ENCODE measurements around the gene ABCA13. TPM values are rescaled to one million over a fixed set of nuclear protein-coding genes. Genes with fewer than 3 reads are reported as not detected.

Gene ABCA13
- polyA plus RNA-seq, 3 donors = 0.53 to 0.86 (median 0.69) TPM

GRCh38 chr7:48426331-48426965, 255.2 kb downstream of the ABCA13 start:
- DNase-seq (ENCODE audit: low read depth in 3 of 3, low spot score in 2 of 3) = no peak

DNA sequence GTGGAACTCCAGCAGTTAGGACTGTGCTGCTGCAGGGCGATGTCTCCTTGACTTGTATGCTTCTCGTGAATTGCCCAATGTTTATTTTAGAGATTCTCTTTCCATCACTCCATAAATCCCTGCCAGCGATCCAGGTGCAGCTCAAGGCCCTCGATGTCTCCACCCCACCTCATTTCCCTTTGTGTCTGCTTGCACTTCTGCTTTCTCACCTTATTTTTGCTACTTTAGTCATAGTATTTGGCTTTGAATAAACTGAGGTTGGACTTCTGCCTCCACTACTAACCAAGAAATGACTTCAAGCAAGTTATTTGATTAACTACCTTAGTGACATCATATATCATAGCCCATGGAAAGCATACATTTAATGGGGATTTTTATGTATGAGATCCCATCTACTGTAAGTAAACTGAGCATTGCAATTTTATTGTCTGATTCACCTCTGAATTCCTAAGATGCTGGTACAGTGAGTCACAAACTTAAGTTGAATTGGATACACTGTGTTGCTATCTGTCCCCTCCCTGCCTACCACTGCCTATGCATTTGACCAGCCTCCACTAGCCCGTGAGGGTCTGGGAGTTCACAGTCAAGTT, 255.8 kb downstream of the ABCA13 start:
- DNase-seq (ENCODE audit: low read depth in 3 of 3, low spot score in 2 of 3) = no peak

GRCh38 chr7:48427671-48428070, 256.4 kb downstream of the ABCA13 start:
- DNase-seq (ENCODE audit: low read depth in 3 of 3, low spot score in 2 of 3) = no peak

DNA sequence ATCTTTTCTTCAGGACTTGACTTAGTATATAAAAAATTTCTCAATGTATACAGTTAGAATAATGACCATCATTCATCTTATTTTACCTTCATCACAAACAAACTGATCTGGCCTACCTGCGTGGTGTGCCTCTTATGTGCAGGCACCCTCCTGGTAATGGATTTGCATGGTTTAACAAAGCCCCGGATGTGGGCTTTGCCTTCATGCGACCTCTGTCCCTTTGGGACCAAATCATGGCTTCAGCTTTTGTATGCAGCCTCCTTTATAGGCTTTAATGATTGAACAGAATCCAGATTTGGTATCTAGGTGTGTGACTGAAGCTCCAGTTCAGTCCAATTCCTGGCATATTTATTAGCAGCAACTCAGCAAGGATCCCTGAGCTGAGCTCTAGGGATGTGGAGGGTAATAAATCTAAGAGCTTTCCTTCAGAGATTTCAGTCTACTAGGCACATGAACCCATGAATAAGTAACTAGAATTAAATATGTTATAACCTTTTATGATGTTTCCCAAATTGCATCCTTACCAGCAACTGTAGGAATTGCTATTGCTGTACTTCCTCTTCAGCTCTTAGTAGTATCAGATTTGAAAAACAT, 256.9 kb downstream of the ABCA13 start:
- no peak for DNase-seq (ENCODE audit: low read depth in 3 of 3, low spot score in 2 of 3)

- DNase-seq (ENCODE audit: low read depth in 3 of 3, low spot score in 2 of 3) = no peak
These were observed 257.9 kb downstream of the ABCA13 start for GRCh38 chr7:48429117-48429516.

GRCh38 chr7:48438206-48438605, 266.9 kb downstream of the ABCA13 start:
- no peak for DNase-seq (ENCODE audit: low read depth in 3 of 3, low spot score in 2 of 3)

GRCh38 chr7:48441848-48442492, 270.7 kb downstream of the ABCA13 start:
- no peak for DNase-seq (ENCODE audit: low read depth in 3 of 3, low spot score in 2 of 3)

DNA sequence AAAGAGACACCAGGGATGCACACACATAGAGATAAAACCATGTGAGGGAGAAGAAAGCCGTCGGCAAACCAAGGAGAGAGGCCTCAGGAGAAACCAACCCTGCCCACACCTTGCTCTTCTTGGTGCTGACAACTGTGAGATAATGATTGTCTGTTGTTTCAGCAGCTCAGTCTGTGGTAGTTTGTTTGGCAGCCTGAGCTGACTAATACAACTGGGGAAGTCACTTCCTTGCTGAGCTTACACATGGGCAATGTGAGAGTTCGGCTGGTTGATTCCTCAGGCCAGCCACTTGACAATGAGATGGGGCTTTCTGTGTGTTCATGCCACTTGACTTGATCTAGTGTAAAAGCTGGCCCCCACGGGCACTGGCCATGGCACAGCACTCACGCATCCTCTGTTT, 271.8 kb downstream of the ABCA13 start:
- DNase-seq (ENCODE audit: low read depth in 3 of 3, low spot score in 2 of 3) = no peak

GRCh38 chr7:48446721-48447120, 275.5 kb downstream of the ABCA13 start:
- DNase-seq (ENCODE audit: low read depth in 3 of 3, low spot score in 2 of 3) = no peak

DNA sequence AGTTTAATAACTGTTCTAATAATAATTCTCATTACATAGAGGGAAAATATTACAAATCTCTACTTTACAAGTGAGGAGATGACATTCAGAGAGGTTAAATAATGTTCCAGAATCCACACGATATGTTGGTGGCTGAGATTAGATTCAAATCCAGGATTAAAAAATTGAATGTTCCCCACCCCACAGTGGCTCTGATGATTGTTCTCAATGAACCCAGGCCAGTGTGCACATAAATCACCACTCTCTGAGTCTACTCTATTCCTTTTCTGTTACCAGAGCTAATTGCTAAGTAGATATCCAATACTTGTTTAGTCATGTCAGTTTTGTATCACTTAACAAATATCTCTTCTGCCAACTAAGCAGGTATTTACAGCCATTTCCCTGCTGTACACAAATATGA, 281.0 kb downstream of the ABCA13 start:
- DNase-seq (ENCODE audit: low read depth in 3 of 3, low spot score in 2 of 3) = no peak

DNA sequence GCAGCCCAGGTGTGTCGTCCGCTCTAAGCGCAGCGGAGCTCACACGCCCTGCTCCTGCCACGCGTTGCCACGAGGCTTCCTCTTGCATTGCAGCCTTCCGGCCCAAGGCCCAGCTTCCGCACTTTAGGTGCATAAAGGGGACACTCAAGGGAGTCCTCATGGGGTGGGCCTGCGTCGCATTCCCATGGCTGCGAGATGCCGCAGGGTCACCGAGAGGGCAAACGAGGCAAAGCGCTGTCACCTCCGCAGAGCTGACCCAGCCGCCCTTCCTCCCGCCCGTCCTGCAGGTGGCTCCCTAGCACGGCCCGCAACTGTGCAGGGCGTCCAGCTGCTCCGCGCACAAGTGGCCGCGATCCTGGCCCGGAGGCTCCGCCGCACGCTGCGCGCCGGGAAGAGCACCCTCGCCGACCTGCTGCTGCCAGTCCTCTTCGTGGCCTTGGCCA, 283.5 kb downstream of the ABCA13 start:
- no peak for DNase-seq (ENCODE audit: low read depth in 3 of 3, low spot score in 2 of 3)

DNA sequence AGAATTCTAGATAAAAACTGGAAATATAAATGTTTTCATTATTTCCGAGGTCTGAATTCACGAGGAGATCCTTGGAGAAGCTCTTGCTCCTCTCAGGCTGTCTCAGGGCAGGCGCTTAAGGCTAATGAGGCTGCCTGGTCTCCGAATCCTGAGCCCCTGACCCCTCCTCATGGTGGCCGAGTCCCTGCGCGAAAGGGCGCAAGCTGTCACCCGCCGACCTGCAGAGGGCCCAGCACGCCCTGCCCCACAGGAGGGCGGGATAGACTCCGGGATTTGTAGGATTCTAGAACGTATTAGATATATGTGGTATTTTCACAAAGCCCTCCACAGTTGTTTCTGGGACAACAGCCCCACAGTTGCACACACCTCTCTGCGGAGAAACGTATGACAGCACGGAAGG, 284.1 kb downstream of the ABCA13 start:
- no peak for DNase-seq (ENCODE audit: low read depth in 3 of 3, low spot score in 2 of 3)

DNA sequence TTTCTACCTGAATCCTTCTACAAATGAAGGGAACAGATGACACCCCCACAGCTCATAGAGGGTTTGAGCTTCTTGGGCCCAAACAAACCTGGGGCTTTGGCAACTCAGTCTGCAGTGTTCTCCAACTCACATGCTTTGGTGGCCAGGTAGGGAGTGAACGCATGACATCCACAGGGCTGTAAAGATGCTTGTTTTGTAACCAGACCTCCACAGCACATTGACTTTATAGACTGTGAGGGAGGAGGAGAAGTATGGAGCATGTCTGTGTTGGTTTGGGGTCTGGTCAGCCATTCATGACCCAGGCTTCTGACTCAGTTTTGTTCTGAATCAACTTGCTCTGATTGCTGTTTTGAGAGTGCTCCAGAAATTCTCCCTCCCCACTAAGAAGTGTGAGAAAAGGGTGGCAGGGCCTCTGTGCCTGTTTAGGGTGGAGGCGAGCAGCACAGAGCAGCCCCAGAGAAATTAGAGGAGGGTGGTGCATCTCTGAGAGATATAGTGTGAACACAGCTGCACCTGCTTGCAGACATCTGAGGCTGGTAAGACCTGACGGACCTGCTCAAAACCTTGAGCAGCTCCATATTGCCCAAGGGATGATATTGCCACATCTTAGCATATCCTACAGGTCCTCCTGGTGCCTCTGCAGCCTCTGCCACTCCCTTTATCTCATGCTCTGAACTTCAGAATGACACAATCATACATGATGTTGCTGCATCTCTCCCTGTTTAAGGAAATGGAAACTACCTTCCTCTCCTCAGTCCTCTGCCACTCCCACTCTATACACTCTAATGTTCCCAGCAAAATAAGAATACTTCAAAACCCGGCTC, 287.7 kb downstream of the ABCA13 start:
- DNase-seq (ENCODE audit: low read depth in 3 of 3, low spot score in 2 of 3) = peak in 1 of 3 donors; percentile 23

GRCh38 chr7:48466713-48467112, 295.5 kb downstream of the ABCA13 start:
- DNase-seq (ENCODE audit: low read depth in 3 of 3, low spot score in 2 of 3) = no peak

GRCh38 chr7:48471196-48471595, 299.9 kb downstream of the ABCA13 start:
- DNase-seq (ENCODE audit: low read depth in 3 of 3, low spot score in 2 of 3) = no peak

DNA sequence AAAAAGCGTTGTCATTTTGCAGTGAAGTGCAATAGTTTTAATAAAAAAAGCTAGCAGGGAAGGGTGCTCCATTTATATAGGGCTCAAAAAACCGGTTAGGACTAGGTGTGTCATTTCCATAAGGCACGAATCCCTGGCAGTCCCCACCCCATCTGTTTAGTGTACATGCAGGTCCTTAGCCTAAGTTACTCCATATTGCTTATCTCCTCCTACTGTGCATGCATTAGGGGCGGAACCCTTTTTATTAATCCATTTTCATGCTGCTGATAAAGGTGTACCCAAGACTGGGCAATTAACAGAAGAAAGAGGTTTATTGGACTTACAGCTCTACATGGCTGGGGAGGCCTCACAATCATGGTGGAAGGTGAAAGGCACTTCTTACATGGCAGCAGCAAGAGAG, 301.4 kb downstream of the ABCA13 start:
- no peak for DNase-seq (ENCODE audit: low read depth in 3 of 3, low spot score in 2 of 3)

DNA sequence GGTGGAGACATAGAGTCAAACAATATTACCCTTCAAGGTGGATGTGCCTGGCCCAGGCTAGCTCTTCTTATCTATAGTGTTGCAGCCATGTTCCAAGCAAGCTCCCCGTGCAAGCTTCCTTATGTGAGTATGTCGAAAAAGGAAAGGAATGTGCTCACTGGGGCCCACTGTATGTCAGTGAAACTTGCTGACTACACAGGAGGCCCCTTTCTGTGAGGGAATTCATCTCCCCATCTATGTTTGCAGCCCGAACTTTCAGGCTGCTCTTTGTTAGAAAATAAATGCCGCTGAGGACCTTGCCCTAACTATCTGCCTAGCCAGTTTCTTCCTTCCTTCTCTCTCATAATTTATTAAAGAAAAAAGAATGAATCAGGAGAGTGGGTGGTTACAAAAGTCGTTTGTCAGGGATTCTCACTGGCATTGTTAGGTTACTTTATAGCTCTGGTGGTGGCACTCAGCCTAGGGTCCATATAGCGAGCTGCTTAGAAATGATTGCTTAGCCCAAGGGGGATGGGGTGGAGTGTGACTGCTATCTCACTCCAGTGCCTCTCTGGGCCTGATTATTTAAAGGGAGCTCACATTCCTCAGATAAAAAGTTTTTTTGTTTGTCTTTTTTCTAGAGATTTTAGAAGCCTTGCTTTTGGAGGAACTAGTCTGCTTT, 302.1 kb downstream of the ABCA13 start:
- DNase-seq (ENCODE audit: low read depth in 3 of 3, low spot score in 2 of 3) = no peak

- DNase-seq (ENCODE audit: low read depth in 3 of 3, low spot score in 2 of 3) = no peak
These were observed 310.0 kb downstream of the ABCA13 start for GRCh38 chr7:48481235-48481634.

GRCh38 chr7:48497521-48497920, 326.3 kb downstream of the ABCA13 start:
- no peak for DNase-seq (ENCODE audit: low read depth in 3 of 3, low spot score in 2 of 3)

- DNase-seq (ENCODE audit: low read depth in 3 of 3, low spot score in 2 of 3) = no peak
These were observed 330.8 kb downstream of the ABCA13 start for GRCh38 chr7:48502021-48502420.

All from right renal cortex interstitium (tissue), 3 donors.